Measurements from ENCODE around the gene ADCY2. TPM values are rescaled to one million over a fixed set of nuclear protein-coding genes. Genes with fewer than 3 reads are reported as not detected.
A peak's percentile ranks its signal among the peaks of the same experiment; 100 is the strongest.

Gene ADCY2
- total RNA-seq, 1 donor from 2014 or later: not detected

DNA sequence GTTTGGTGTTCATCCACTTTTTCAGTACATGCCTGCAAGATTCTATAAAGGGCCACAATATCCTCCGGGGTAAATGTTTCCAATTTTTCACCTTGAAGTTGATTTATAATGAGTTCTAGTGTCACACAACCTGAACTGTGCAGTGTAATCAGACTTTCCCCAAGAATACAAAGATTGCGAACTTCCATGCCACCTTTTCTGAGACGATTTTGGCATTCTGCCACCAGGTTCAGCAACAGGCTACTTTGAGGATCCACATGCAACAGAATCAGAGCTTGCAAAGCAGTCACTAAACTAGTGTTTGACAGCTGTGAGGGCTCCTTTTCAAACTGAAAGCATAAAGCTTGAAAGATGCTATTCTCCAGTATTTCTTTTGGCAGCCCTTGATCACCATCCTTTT, 471.3 kb downstream of the ADCY2 start:
- no peak for DNase-seq (ENCODE audit: low read depth in 2 of 2)

DNA sequence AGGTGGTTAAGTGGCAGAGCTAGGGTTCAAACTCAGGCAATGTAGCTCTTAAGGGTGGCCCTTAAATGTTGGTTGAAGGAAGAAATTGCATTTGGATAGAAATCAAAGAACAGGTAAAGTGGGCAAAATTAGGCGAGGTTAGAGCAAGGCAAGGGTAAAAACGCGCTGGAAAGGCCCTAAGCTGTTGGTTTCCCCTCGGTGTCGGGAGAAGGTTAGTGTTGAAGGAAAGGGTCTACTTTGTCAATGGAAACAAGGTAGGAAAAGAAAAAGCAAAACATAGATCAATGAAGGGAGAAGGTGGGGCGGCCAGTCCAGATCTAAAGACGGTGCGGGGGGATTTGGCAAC, 472.5 kb downstream of the ADCY2 start:
- DNase-seq (ENCODE audit: low read depth in 2 of 2): no peak

- DNase-seq (ENCODE audit: low read depth in 2 of 2): peak; percentile 96 to 97
Observed at GRCh38 chr5:7868773-7869473, 473.0 kb downstream of the ADCY2 start, which contains the start of the genes FASTKD3 and MTRR. Gene FASTKD3 (minus strand): TSS chr5:7869031. CDS start chr5:7868083, 948 bp downstream. Gene MTRR (plus strand): TSS chr5:7869148. CDS start chr5:7870795, 1,647 bp downstream.

GRCh38 chr5:7869474-7870136, 473.7 kb downstream of the ADCY2 start:
- DNase-seq (ENCODE audit: low read depth in 2 of 2): peak; percentile 16 to 29

GRCh38 chr5:7871653-7872052, 475.7 kb downstream of the ADCY2 start:
- no peak for DNase-seq (ENCODE audit: low read depth in 2 of 2)

GRCh38 chr5:7872517-7873130, 476.7 kb downstream of the ADCY2 start:
- peak in 1 of 2 donors; percentile 29 for DNase-seq (ENCODE audit: low read depth in 2 of 2)

GRCh38 chr5:7873216-7873615, 477.3 kb downstream of the ADCY2 start:
- no peak for DNase-seq (ENCODE audit: low read depth in 2 of 2)

- no peak for DNase-seq (ENCODE audit: low read depth in 2 of 2)
Observed at GRCh38 chr5:7874639-7875038, 478.7 kb downstream of the ADCY2 start.

- DNase-seq (ENCODE audit: low read depth in 2 of 2): no peak
Observed at GRCh38 chr5:7875151-7875550, 479.2 kb downstream of the ADCY2 start.

DNA sequence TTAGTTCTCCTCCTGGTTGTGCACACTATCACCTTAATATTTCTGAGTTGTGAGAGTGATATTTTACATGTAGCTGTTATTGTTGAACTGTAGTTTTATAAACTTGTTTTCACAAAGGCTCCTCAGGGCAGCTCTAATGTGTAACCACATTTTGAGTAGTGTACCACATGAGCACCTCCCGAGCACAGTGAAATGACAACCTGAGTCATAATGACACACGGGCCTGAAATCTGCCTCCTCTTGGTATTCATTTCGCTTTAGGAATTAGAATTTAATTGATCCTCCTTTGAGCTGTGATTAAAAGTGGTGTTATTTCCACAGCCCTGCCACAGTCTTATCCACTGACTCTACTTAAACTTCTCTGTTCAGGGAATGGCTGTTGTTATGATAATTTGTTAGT, 480.9 kb downstream of the ADCY2 start:
- DNase-seq (ENCODE audit: low read depth in 2 of 2): peak in 1 of 2 donors; percentile 12

- peak in 1 of 2 donors; percentile 5 for DNase-seq (ENCODE audit: low read depth in 2 of 2)
Observed at GRCh38 chr5:7877851-7878250, 481.9 kb downstream of the ADCY2 start.

- no peak for DNase-seq (ENCODE audit: low read depth in 2 of 2)
Observed at GRCh38 chr5:7878381-7878873, 482.5 kb downstream of the ADCY2 start.

Data from lung microvascular endothelial cell (primary cell).